A673 (cell line): Measurements from ENCODE around the gene CACNA2D4. TPM values are rescaled to one million over a fixed set of nuclear protein-coding genes. Genes with fewer than 3 reads are reported as not detected.

Experiments used
- BruUV-seq: library from RNA; stranded (reverse); fragments of 400-500 nt; replicated peaks from 2 replicates; lab custom pipeline; 2021; lab: Mats Ljungman, UMichigan
- CTCF ChIA-PET: fragments of 300-600 bp; sonication (Branson Sonifier 250); formaldehyde crosslinking; loops from one replicate; lab custom pipeline; 2022; ENCODE audit warnings: antibody characterized with exemption; lab: Charles Lee
- POLR2A ChIA-PET: fragments of 300-600 bp; sonication (Branson Sonifier 250); formaldehyde crosslinking; loops from one replicate; lab custom pipeline; 2022; ENCODE audit warnings: antibody characterized with exemption; ENCODE audit not compliant: low non-redundant PET; lab: Charles Lee
- DNase-seq: peaks from one replicate; pipeline ENCODE4 v3.0.0-alpha.2; 2015; ENCODE audit warnings: low spot score
- H3K27ac ChIP-seq: fragments of 200-600 bp; sonication (generic); 2 replicates; pipeline ENCODE4 v1.5.1; 2016; ENCODE audit warnings: mixed run types, low read depth, mild to moderate bottlenecking, mixed read lengths, antibody characterized with exemption, low read length; ENCODE audit not compliant: poor library complexity, severe bottlenecking
- H3K27me3 ChIP-seq: fragments of 200-600 bp; sonication (generic); replicated peaks from 2 replicates; pipeline ENCODE4 v1.6.1; 2017; ENCODE audit warnings: mixed run types, low read depth, mild to moderate bottlenecking, mixed read lengths, antibody characterized with exemption, low read length; ENCODE audit not compliant: insufficient read depth, poor library complexity
- H3K36me3 ChIP-seq: fragments of 200-600 bp; sonication (generic); 2 replicates; pipeline ENCODE4 v1.6.1; 2016; ENCODE audit warnings: mixed run types, mild to moderate bottlenecking, mixed read lengths, antibody characterized with exemption, low read length; ENCODE audit not compliant: insufficient read depth, poor library complexity, severe bottlenecking
- H3K4me1 ChIP-seq: fragments of 200-600 bp; sonication (generic); 2 replicates; pipeline ENCODE4 v1.6.1; 2017; ENCODE audit warnings: mixed run types, mild to moderate bottlenecking, mixed read lengths, antibody characterized with exemption, low read length; ENCODE audit not compliant: insufficient read depth, poor library complexity, severe bottlenecking
- H3K4me3 ChIP-seq: fragments of 200-600 bp; sonication (generic); 2 replicates; pipeline ENCODE4 v1.5.1; 2016; ENCODE audit warnings: low read depth, mixed run types, mild to moderate bottlenecking, mixed read lengths, low read length; ENCODE audit not compliant: poor library complexity, severe bottlenecking
- H3K9me3 ChIP-seq: fragments of 200-600 bp; sonication (generic); 2 replicates; pipeline ENCODE4 v1.6.1; 2016; ENCODE audit warnings: mixed run types, low read depth, mild to moderate bottlenecking, mixed read lengths, antibody characterized with exemption, low read length; ENCODE audit not compliant: poor library complexity, severe bottlenecking
- EZH2 ChIP-seq: fragments of 200-600 bp; sonication (generic); IDR thresholded peaks from 2 replicates; pipeline ENCODE4 v1.6.1; 2017; ENCODE audit warnings: borderline replicate concordance, low read depth, mild to moderate bottlenecking, mixed read lengths, antibody characterized with exemption, low read length; ENCODE audit not compliant: poor library complexity, severe bottlenecking
- intact Hi-C: fragments of 100-400 bp; cut with micrococcal nuclease; formaldehyde crosslinking; loops from one replicate; pipeline ENCODE4 v1.10.0; 2022; ENCODE audit not compliant: unreplicated experiment
- total RNA-seq: library from RNA; stranded (reverse); gene quantifications from 2 replicates; pipeline ENCODE4 v1.2.3, GENCODE V29; 2021
- TF ChIP-seq, protein P1 (sequence below): fragments of 300-800, 200-600 bp; sonication (generic); conservative IDR thresholded peaks from 2 replicates; pipeline ENCODE4 v1.5.1; 2017; ENCODE audit warnings: low read depth, mild to moderate bottlenecking, antibody characterized with exemption, low read length, moderate library complexity, mixed read lengths

CACNA2D4 gene
- total RNA-seq, 1 experiment from 2014 or later: 0.41 TPM

DNA sequence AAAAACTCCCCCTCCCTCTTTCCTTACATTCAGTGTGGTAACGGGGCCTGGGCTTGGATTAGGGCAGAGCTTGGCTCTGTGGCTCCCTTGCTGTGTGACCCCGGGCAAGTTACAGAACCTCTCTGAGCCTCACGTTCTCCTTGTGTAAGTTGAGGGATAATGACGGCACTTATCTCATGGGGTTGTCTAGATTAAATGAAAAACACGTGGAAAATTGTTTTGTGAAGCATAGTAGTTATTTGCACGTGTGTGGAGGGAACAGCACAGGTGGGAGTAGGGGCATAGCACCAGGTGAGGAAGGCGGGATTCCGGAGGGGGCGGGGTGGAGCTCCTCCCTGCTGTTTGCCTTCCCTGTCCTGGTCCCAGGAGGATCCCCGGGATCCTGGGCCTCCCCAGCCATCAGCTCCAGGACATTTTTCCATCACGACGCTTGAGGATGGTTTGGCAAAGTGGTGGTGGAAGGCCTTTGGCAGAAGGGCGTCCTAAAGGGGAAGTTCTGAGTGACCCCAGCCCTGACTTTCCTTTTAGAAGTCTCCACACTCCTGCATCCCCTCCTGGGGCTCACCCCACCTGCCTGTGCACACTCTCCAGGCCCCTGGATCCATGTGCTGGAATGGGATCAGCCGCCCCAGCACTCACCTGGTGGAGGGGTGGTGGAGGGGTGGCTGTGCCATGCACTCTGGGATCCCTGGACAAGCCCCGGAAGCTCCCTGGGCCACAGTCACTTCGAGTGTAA, 75.4 kb downstream of the CACNA2D4 start:
- Histone ChIP-seq H3K36me3 (no peaks in the 10 kb centered on the region), H3K4me3 (no peak overlapping the region), H3K9me3 (no peaks in the 10 kb centered on the region), H3K4me1 (peaks cover 48% of the 10 kb centered on the region), H3K27ac (no peak overlapping the region), H3K27me3 (no peaks in the 10 kb centered on the region)
- no peak for DNase-seq
- BruUV-seq: no TSS peak
- CTCF ChIA-PET: no interaction called here
- intact Hi-C loops: no loop called here
- TF ChIP-seq, protein P1, sequence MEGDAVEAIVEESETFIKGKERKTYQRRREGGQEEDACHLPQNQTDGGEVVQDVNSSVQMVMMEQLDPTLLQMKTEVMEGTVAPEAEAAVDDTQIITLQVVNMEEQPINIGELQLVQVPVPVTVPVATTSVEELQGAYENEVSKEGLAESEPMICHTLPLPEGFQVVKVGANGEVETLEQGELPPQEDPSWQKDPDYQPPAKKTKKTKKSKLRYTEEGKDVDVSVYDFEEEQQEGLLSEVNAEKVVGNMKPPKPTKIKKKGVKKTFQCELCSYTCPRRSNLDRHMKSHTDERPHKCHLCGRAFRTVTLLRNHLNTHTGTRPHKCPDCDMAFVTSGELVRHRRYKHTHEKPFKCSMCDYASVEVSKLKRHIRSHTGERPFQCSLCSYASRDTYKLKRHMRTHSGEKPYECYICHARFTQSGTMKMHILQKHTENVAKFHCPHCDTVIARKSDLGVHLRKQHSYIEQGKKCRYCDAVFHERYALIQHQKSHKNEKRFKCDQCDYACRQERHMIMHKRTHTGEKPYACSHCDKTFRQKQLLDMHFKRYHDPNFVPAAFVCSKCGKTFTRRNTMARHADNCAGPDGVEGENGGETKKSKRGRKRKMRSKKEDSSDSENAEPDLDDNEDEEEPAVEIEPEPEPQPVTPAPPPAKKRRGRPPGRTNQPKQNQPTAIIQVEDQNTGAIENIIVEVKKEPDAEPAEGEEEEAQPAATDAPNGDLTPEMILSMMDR: no peak
- no peak for TF ChIP-seq EZH2
- POLR2A ChIA-PET: no interaction called here

DNA sequence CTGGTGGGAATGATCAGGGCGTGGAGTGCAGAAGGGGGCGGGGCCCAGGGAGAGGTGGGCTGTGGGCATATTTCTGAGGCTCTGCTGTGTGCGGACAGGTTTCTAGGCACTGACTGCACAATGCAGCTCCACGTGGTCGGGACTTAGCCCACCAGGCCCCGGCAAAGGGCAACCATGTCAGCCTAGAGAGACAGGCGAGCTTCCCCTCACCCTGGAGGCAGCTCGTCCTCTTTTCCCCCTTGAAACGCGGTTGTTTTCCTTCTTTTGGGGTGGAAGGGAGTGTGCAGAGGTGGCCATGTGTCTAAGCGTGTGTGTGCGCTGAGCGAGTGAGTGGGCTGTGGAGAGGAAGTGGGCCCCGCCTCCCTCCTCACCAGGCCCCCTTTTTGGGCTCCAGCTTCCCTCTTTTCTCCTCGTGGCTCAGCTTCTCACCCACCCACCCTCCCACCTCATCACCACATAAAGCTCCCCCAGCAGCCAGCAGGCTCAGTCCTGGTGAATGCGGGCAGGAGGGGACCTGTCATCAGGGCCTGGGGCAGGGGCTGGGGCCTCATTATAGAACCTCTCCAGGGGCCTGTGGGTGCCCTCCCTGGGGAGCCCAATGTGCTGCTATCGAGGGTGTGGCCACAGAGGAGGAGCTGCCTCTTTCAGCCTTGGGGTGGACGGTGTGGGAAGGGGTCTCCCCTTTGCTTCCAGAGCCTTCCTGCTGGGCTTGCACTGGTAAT, 76.1 kb downstream of the CACNA2D4 start:
- DNase-seq: no peak
- ChIA-PET CTCF (no interaction called here), POLR2A (no interaction called here)
- Histone ChIP-seq H3K27me3 (no peaks in the 10 kb centered on the region), H3K9me3 (no peaks in the 10 kb centered on the region), H3K27ac (no peak overlapping the region), H3K36me3 (no peaks in the 10 kb centered on the region), H3K4me3 (no peak overlapping the region), H3K4me1 (peaks cover 49% of the 10 kb centered on the region)
- intact Hi-C loops: no loop called here
- no peak for TF ChIP-seq EZH2
- TF ChIP-seq, protein P1: no peak
- no TSS peak for BruUV-seq

DNA sequence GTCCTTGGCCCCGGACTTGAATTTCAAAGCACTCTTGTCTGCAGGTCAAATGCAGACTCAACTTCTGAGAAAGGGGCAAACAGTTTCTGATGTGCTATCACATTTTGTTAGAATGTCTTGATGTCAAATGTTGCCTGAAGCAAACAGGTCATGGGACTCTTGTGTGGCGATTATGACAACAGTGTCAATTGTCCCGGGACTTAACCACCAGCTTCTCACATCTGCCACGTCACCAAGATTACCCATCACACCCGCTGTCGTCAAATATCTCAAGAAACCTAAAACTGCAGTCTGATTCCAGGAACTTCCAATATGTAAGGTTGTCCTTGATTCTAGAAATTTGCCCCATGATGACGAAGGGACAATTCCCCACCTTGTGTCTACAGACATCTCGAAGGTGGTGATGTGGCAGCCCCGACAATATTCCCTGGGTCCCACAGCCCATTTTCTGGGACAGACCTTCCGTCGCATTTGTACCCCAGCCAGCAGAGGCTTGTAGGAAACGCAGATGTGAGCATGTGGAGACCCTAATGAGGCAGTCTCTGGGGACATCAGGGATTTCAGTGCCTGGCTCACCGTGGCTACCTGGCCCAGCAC, 76.8 kb downstream of the CACNA2D4 start:
- no peaks in the 10 kb centered on the region for H3K36me3 ChIP-seq
- H3K27ac ChIP-seq: no peak overlapping the region
- intact Hi-C loops: no loop called here
- CTCF ChIA-PET: no interaction called here
- POLR2A ChIA-PET: no interaction called here
- H3K4me3 ChIP-seq: no peak overlapping the region
- DNase-seq: no peak
- H3K4me1 ChIP-seq: peaks cover 47% of the 10 kb centered on the region
- TF ChIP-seq, protein P1: no peak
- TF ChIP-seq EZH2: no peak
- no peaks in the 10 kb centered on the region for H3K27me3 ChIP-seq
- no TSS peak for BruUV-seq
- H3K9me3 ChIP-seq: no peaks in the 10 kb centered on the region
